SK-N-SH (cell line): Measurements from ENCODE around the gene LCE3A. TPM values are rescaled to one million over a fixed set of nuclear protein-coding genes. Genes with fewer than 3 reads are reported as not detected.

ENCODE experiments used
- CTCF ChIA-PET: fragments of 300-600, 350-600 bp; formaldehyde crosslinking; extraction: SDS; loops from one replicate; lab custom pipeline; 2021; lab: Yijun Ruan, JAX
- POLR2A ChIA-PET: fragments of 350-600 bp; sonication (Branson Sonifier 250); formaldehyde crosslinking; extraction: SDS; loops from one replicate; lab custom pipeline; 2020; ENCODE audit warnings: antibody characterized with exemption, inconsistent platforms; lab: Yijun Ruan, JAX
- DNase-seq: peaks from one replicate; pipeline ENCODE4 v3.0.0; 2012
- H2AFZ ChIP-seq: fragments of 200-600 bp; sonication (generic); 2 replicates; pipeline ENCODE4 v1.8.1; 2016; ENCODE audit warnings: antibody characterized with exemption, mild to moderate bottlenecking, low read depth
- H3F3A ChIP-seq: fragments of 200-600 bp; sonication (generic); replicated peaks from 2 replicates; pipeline ENCODE3; 2016; ENCODE audit warnings: antibody characterized with exemption, mild to moderate bottlenecking; ENCODE audit not compliant: insufficient read depth
- H3K27ac ChIP-seq, 2 experiments: fragments of 200-500 bp in 1 of 2; fragments of 200-600 bp in 1 of 2; sonication (Bioruptor generic) in 1 of 2; sonication (generic), shearing (Covaris generic) in 1 of 2; 2 replicates each; pipeline versions ENCODE4 v1.5.1 to v1.6.1; 2014 to 2016; ENCODE audit warnings: low read depth in 2 of 2, inconsistent platforms in 1 of 2, low read length in 1 of 2, mild to moderate bottlenecking in 1 of 2, mixed read lengths in 1 of 2
- H3K27me3 ChIP-seq: fragments of 200-600 bp; sonication (generic), shearing (Covaris generic); 2 replicates; pipeline ENCODE4 v1.6.1; 2016; ENCODE audit warnings: mixed run types; ENCODE audit not compliant: insufficient read depth
- H3K36me3 ChIP-seq, 2 experiments: fragments of 200-500 bp in 1 of 2; fragments of 200-600 bp in 1 of 2; sonication (Bioruptor generic) in 1 of 2; sonication (generic) in 1 of 2; replicated peaks in 1 of 2; 2 replicates each; pipeline versions ENCODE3 to v1.5.1; 2014 to 2016; ENCODE audit warnings: low read length in 1 of 2, mild to moderate bottlenecking in 1 of 2; ENCODE audit not compliant: insufficient read depth in 2 of 2, control insufficient read depth in 1 of 2
- H3K4me1 ChIP-seq, 2 experiments: fragments of 200-500 bp in 1 of 2; fragments of 200-600 bp in 1 of 2; sonication (Bioruptor generic) in 1 of 2; sonication (generic), shearing (Covaris generic) in 1 of 2; 2 replicates each; pipeline versions ENCODE4 v1.5.1 to v1.6.1; 2014 to 2016; ENCODE audit warnings: low read depth in 1 of 2, low read length in 1 of 2, mixed run types in 1 of 2; ENCODE audit not compliant: insufficient read depth in 2 of 2, control insufficient read depth in 1 of 2
- H3K4me2 ChIP-seq: fragments of 200-600 bp; sonication (generic), shearing (Covaris generic); 2 replicates; pipeline ENCODE4 v1.6.1; 2017; ENCODE audit warnings: mixed run types
- H3K4me3 ChIP-seq, 2 experiments: fragments of 200-500 bp in 1 of 2; fragments of 200-600 bp in 1 of 2; sonication (Bioruptor generic) in 1 of 2; sonication (generic), shearing (Covaris generic) in 1 of 2; 2 replicates each; pipeline versions ENCODE4 v1.5.1 to v1.8.1; 2014 to 2016; ENCODE audit warnings: low read depth in 2 of 2, inconsistent platforms in 1 of 2, low read length in 1 of 2, mild to moderate bottlenecking in 1 of 2, mixed read lengths in 1 of 2, moderate library complexity in 1 of 2
- H3K79me2 ChIP-seq: fragments of 200-600 bp; sonication (generic); 2 replicates; pipeline ENCODE4 v1.8.1; 2017; ENCODE audit warnings: mild to moderate bottlenecking; ENCODE audit not compliant: insufficient read depth
- H3K9ac ChIP-seq: fragments of 200-600 bp; sonication (generic); 2 replicates; pipeline ENCODE4 v1.6.1; 2017; ENCODE audit warnings: mixed run types
- H3K9me2 ChIP-seq: fragments of 200-600 bp; sonication (generic); 2 replicates; pipeline ENCODE4 v1.6.1; 2017; ENCODE audit warnings: mixed run types
- H3K9me3 ChIP-seq: fragments of 200-600 bp; sonication (generic); 2 replicates; pipeline ENCODE4 v1.6.1; 2017; ENCODE audit warnings: mixed run types, mild to moderate bottlenecking, moderate library complexity
- H4K20me1 ChIP-seq: fragments of 200-600 bp; sonication (generic); 2 replicates; pipeline ENCODE4 v1.6.1; 2017; ENCODE audit warnings: mild to moderate bottlenecking, mixed run types; ENCODE audit not compliant: insufficient read depth
- EP300 ChIP-seq, 2 experiments: IDR thresholded peaks; 2 replicates each; pipeline versions ENCODE4 v1.4.0 to v1.6.1; 2012; ENCODE audit warnings: borderline replicate concordance in 1 of 2, low read depth in 1 of 2, low read length in 1 of 2
- JUND ChIP-seq: IDR thresholded peaks from 2 replicates; pipeline ENCODE4 v1.4.0; 2012
- POLR2AphosphoS5 ChIP-seq: IDR thresholded peaks from 2 replicates; pipeline ENCODE4 v1.6.1; 2012; ENCODE audit warnings: low read depth, low read length
- RCOR1 ChIP-seq: fragments of 150-350 bp; IDR thresholded peaks from 2 replicates; pipeline ENCODE4 v1.6.1; 2017; ENCODE audit warnings: antibody characterized with exemption, low read length
- REST ChIP-seq: IDR thresholded peaks from 2 replicates; pipeline ENCODE4 v1.6.1; 2012; ENCODE audit warnings: mild to moderate bottlenecking, low read depth, low read length, moderate library complexity
- RXRA ChIP-seq: IDR thresholded peaks from 2 replicates; pipeline ENCODE4 v1.4.0; 2012; ENCODE audit warnings: low read depth, mild to moderate bottlenecking, borderline replicate concordance
- SMC3 ChIP-seq: IDR thresholded peaks from 2 replicates; pipeline ENCODE4 v1.6.1; 2012; ENCODE audit warnings: low read depth, low read length, improper control_type of control experiment
- TAF1 ChIP-seq: IDR thresholded peaks from 2 replicates; pipeline ENCODE4 v1.6.1; 2012; ENCODE audit warnings: low read depth, mild to moderate bottlenecking, low read length, moderate library complexity, borderline replicate concordance
- TCF12 ChIP-seq: IDR thresholded peaks from 2 replicates; pipeline ENCODE4 v1.4.0; 2012
- WGBS: methylation state at CpG from one replicate; pipeline ENCODE4 v1.1.6; 2017; ENCODE audit warnings: low lambda C conversion rate; 5-methylcytosine and 5-hydroxymethylcytosine counted together
- polyA plus RNA-seq, 3 experiments: library from polyadenylated mRNA; depleted of rRNA; stranded (reverse); fragments of >200 nt; gene quantifications; 2 replicates each; pipeline ENCODE4 v1.2.3, GENCODE V29; 2012
- TF ChIP-seq, protein P1 (sequence below): IDR thresholded peaks from 2 replicates; pipeline ENCODE4 v1.4.0; 2012; ENCODE audit warnings: low read depth, borderline replicate concordance
- TF ChIP-seq, protein P2 (sequence below): IDR thresholded peaks from 2 replicates; pipeline ENCODE4 v1.4.0; 2012; ENCODE audit warnings: low read depth
- TF ChIP-seq, protein P3 (sequence below): fragments of 150-350 bp; IDR thresholded peaks from 2 replicates; pipeline ENCODE4 v1.6.1; 2016; ENCODE audit warnings: mild to moderate bottlenecking, low read depth, low read length

Gene LCE3A
- polyA plus RNA-seq (2012; rRNA removed): not detected in 2 replicates
- polyA plus RNA-seq (2012; cell fraction: cytosol; rRNA removed): not detected in 2 replicates
- polyA plus RNA-seq (2012; cell fraction: nucleus; rRNA removed): not detected in 2 replicates

DNA sequence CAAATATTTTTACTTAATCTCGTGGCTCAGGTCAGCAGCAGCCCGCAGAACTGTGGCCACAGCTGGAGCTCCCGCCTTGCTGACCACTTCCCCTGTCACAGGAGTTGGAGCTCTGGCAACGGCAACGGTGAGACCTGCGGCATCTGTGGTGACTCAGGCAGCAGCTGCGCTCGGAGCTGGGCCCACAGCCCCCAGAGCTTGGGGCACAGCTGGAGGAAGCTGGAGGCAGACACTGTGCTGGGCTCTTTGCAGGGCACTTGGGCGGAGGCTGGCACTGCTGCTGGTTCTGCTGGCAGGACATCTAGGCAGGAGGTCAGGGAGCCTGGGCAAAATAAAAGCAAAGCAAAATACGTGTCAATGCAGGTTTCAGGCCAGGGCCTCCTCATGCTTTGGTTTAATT is at the start of gene LCE3A:
Gene LCE3A, minus strand, starts transcription at position 301 of the 400 bp plus-strand sequence. Its CDS starts 0 bp downstream, at position 301.
- H4K20me1 ChIP-seq: no peaks in the 10 kb centered on the region
- WGBS: 15% methylated on average over 7 of the region's 10 CpGs
- POLR2A ChIA-PET: no interaction called here
- no peaks in the 10 kb centered on the region for H3K9me2 ChIP-seq
- no peak for DNase-seq
- no peaks in the 10 kb centered on the region for H3K79me2 ChIP-seq
- H3K9me3 ChIP-seq: peaks cover 8% of the 10 kb centered on the region; the same call in 1 of the 2 replicates
- no peak within 1 kb of the TSS for H3K27ac ChIP-seq
- H3K4me1 ChIP-seq: no peaks in the 10 kb centered on the region
- H3K36me3 ChIP-seq: no peaks in the 10 kb centered on the region
- H3K9ac ChIP-seq: no peak within 1 kb of the TSS
- H2AFZ ChIP-seq: no peak within 1 kb of the TSS
- no peak within 1 kb of the TSS for H3K4me2 ChIP-seq
- H3K27me3 ChIP-seq: no peaks in the 10 kb centered on the region
- H3F3A ChIP-seq: no peaks in the 10 kb centered on the region
- no peak for TF ChIP-seq TAF1
- no peak for TF ChIP-seq SMC3
- TF ChIP-seq EP300 (IDR thresholded peaks at IDR 0.05; ENCODE audit: borderline replicate concordance in 1 of 2, low read depth in 1 of 2, low read length in 1 of 2): no peak
- no peak for TF ChIP-seq POLR2AphosphoS5
- no peak for TF ChIP-seq RCOR1
- TF ChIP-seq, protein P1, sequence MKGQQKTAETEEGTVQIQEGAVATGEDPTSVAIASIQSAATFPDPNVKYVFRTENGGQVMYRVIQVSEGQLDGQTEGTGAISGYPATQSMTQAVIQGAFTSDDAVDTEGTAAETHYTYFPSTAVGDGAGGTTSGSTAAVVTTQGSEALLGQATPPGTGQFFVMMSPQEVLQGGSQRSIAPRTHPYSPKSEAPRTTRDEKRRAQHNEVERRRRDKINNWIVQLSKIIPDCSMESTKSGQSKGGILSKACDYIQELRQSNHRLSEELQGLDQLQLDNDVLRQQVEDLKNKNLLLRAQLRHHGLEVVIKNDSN: no peak
- TF ChIP-seq, protein P2, sequence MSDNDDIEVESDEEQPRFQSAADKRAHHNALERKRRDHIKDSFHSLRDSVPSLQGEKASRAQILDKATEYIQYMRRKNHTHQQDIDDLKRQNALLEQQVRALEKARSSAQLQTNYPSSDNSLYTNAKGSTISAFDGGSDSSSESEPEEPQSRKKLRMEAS: no peak
- TF ChIP-seq RXRA: no peak
- TF ChIP-seq, protein P3, sequence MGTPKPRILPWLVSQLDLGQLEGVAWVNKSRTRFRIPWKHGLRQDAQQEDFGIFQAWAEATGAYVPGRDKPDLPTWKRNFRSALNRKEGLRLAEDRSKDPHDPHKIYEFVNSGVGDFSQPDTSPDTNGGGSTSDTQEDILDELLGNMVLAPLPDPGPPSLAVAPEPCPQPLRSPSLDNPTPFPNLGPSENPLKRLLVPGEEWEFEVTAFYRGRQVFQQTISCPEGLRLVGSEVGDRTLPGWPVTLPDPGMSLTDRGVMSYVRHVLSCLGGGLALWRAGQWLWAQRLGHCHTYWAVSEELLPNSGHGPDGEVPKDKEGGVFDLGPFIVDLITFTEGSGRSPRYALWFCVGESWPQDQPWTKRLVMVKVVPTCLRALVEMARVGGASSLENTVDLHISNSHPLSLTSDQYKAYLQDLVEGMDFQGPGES: no peak
- TF ChIP-seq REST: no peak
- TF ChIP-seq JUND: no peak
- TF ChIP-seq TCF12: no peak
- TF ChIP-seq, all 33 proteins: peak for 0
- H3K4me3 ChIP-seq: no peak within 1 kb of the TSS
- CTCF ChIA-PET: interaction anchor here (2.2 kb wide), 1 partner anchor 32 kb away, joined by 7 read pairs; no protein-coding TSS in a partner anchor
